ENCODE measurements around the gene DSC1. TPM values are rescaled to one million over a fixed set of nuclear protein-coding genes. Genes with fewer than 3 reads are reported as not detected.
A peak's percentile ranks its signal among the peaks of the same experiment; 100 is the strongest.
"Not testable (repeated sequence)": the region's sequence is repeated elsewhere in the genome, so short reads cannot be mapped to it uniquely, and the experiment has no call there.

Gene DSC1
- total RNA-seq, 2 donors from 2014 or later = 0.23 to 2.1 TPM

DNA sequence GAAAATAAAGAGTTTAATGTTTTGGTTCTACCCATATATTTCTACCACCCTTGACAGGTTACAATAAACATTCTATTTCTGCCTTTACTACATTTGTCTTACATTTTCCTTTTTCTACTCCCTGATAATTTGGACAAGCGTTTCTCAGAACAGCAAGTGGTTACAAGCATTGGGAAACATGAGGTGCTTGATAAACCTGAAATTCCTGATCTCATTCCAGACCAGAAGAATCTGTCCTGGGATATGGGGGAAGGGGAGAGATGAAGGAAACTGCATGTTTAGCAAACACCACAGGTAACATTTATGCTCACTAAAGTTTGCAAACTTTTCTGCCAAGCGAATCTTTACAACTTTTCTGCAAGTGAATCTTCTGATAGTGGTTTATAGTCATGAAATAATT is 28.3 kb upstream of the DSC1 start:
- Histone ChIP-seq H3K36me3 (no peaks in the 10 kb centered on the region), H3K4me1 (replicated peaks) (no peaks in the 10 kb centered on the region), H3K4me3 (no peak overlapping the region), H3K27ac (peak overlapping the region; percentile 57 to 61), H3K9me3 (no peaks in the 10 kb centered on the region), H3K27me3 (replicated peaks; ENCODE audit: insufficient read depth) (no peaks in the 10 kb centered on the region)
- TF ChIP-seq CTCF (IDR thresholded peaks at IDR 0.05) (no peak), POLR2A (IDR thresholded peaks at IDR 0.05) (no peak), POLR2AphosphoS5 (IDR thresholded peaks at IDR 0.05) (peak; percentile 88)
- DNase-seq (ENCODE audit: low spot score) = peak; percentile 61
- intact Hi-C loops (cut with DNase I) = no loop called here
- 30% methylated on average over 2 of the region's 2 CpGs for WGBS

DNA sequence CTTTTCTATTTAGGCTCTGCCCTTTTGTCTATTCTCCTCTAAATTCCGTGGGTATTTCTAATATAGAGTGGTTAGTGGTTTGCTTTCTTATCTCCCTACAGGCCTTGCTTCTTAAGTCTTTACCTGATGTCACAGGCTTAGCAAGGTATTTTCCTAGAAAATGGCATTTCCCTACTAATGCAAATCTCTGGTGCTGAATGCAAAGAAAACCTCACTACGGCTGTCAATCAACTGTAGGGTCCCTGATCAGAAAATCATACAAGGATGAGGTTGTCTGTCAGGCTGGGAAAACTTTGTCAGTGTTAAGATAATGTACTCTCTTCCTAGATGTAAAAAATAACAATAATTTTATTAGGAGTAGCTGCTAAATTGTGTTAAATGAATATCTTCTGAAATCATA is 27.1 kb upstream of the DSC1 start:
- 77% methylated on average over 2 of the region's 2 CpGs for WGBS

DNA sequence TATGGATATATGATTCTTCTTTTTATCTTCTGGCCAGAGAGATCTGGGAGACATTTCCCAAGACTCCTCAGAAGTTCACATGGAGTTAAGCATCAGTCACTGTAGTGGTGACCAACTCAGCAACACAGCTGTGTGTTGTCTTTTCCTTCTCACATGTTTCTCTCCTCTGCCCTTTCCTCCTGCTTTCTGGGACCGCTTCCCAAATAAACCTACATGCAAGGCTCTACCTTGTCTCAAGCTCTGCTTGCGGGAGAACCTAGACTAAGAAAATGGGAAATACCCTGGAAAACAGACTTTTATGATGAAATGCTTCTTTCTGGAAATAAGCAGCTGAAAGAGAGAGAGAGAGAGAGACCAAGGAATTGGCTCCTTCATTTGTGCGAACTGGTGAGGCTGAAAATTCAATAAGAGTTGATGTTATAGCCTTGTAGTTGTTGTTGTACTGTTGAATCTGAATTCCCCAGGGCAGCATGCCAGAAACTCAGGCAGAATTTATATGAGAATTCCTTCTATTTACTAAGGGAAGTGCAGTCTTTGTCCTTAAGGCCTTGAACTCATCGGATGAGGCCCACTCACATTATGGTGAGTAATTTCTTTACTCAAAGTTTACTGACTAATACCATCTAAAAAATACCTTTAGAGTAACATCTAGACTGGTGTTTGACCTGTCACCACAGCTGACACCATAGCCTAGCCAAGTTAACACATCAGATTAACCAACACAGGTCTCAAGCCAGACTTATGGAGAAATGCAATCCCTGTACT is 22.7 kb upstream of the DSC1 start:
- H3K4me1 ChIP-seq (replicated peaks) = no peaks in the 10 kb centered on the region
- H3K4me3 ChIP-seq = no peak overlapping the region
- H3K9me3 ChIP-seq = no peaks in the 10 kb centered on the region
- intact Hi-C loops (cut with DNase I) = no loop called here
- 50% methylated on average over 4 of the region's 4 CpGs for WGBS
- TF ChIP-seq CTCF (IDR thresholded peaks at IDR 0.05) (no peak), POLR2AphosphoS5 (IDR thresholded peaks at IDR 0.05) (no peak), POLR2A (IDR thresholded peaks at IDR 0.05) (no peak)
- DNase-seq (ENCODE audit: low spot score) = peak; percentile 39
- H3K36me3 ChIP-seq = no peaks in the 10 kb centered on the region
- H3K27me3 ChIP-seq (replicated peaks; ENCODE audit: insufficient read depth) = no peaks in the 10 kb centered on the region
- H3K27ac ChIP-seq = peak overlapping the region in 1 of 2 donors; percentile 56

More for the DNA sequence above, 27.1 kb upstream of the DSC1 start:
- DNase-seq (ENCODE audit: low spot score) = no peak
- no peaks in the 10 kb centered on the region for H3K9me3 ChIP-seq
- intact Hi-C loops (cut with DNase I) = no loop called here
- no peaks in the 10 kb centered on the region for H3K36me3 ChIP-seq
- TF ChIP-seq CTCF (IDR thresholded peaks at IDR 0.05) = no peak
- no peak for TF ChIP-seq POLR2AphosphoS5 (IDR thresholded peaks at IDR 0.05)
- H3K4me3 ChIP-seq = no peak overlapping the region
- no peak overlapping the region for H3K27ac ChIP-seq
- H3K27me3 ChIP-seq (replicated peaks; ENCODE audit: insufficient read depth) = no peaks in the 10 kb centered on the region
- H3K4me1 ChIP-seq (replicated peaks) = no peaks in the 10 kb centered on the region

DNA sequence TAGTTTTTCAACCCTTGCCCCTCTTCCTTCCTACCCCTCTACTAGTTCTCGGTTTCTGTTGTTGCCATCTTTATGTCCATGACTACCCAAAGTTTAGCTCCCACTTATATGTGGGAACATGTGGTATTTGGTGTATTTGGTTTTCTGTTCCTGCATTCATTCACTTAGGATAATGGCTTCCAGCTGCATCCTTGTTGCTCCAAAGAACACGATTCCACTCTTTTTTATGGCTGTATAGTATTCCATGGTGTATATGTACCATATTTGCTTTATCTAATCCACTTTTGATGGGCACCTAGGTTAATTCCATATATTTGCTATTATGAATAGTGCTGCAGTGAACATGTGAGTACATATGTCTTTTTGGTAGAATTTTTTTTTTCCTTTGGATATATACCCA is 20.6 kb upstream of the DSC1 start:
- Histone ChIP-seq H3K27me3 (replicated peaks; ENCODE audit: insufficient read depth) (no peaks in the 10 kb centered on the region), H3K27ac (no peak overlapping the region), H3K4me3 (no peak overlapping the region), H3K36me3 (no peaks in the 10 kb centered on the region), H3K4me1 (replicated peaks) (no peaks in the 10 kb centered on the region), H3K9me3 (no peaks in the 10 kb centered on the region)
- 90% methylated on average over 2 of the region's 2 CpGs for WGBS
- no peak for TF ChIP-seq POLR2A (IDR thresholded peaks at IDR 0.05)
- TF ChIP-seq CTCF (IDR thresholded peaks at IDR 0.05) = no peak
- no peak for TF ChIP-seq POLR2AphosphoS5 (IDR thresholded peaks at IDR 0.05)
- intact Hi-C loops (cut with DNase I) = no loop called here
- DNase-seq (ENCODE audit: low spot score) = no peak

DNA sequence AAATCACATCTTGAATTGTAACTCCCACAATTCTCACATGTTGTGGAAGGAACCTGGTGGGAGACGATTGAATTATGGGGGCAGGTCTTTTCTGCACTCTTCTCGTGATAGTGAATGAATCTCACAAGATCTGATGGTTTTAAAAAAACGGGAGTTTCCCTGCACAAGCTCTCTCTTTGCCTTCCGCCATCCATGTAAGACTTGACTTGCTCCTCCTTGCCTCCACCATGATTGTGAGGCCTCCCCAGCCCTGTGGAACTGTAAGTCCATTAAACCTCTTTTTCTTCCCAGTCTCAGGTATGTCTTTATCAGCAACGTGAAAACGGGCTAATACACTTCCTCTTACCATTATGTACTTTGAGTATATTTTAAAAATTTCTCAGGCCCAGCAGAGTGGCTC is 14.7 kb upstream of the DSC1 start:
- DNase-seq (ENCODE audit: low spot score); H3K36me3 ChIP-seq; H3K4me1 ChIP-seq (replicated peaks); H3K27me3 ChIP-seq (replicated peaks; ENCODE audit: insufficient read depth); H3K27ac ChIP-seq; H3K9me3 ChIP-seq; intact Hi-C loops (cut with DNase I); H3K4me3 ChIP-seq: not testable (repeated sequence)
- 92% methylated on average over 6 of the region's 6 CpGs for WGBS

Data from prostate gland (tissue), 2 donors.